Naive B cell (primary cell): ENCODE data around the gene KLHDC4. TPM values are rescaled to one million over a fixed set of nuclear protein-coding genes. Genes with fewer than 3 reads are reported as not detected.

Source experiments
- ATAC-seq, 2 donors: fragments of 150-1000 bp; cut with Tn5 transposase; 2 replicates each; pipeline ENCODE4 v1.10.0; 2021; ENCODE audit warnings: low read depth in 2 of 2, mild to moderate bottlenecking in 2 of 2, moderate library complexity in 2 of 2
- DNase-seq: peaks from one replicate; pipeline ENCODE4 v3.0.0; 2022
- H3K27ac Mint-ChIP-seq, 6 donors: one replicate each; pipeline ENCODE4 v1.8.0; 2020 to 2022; ENCODE audit warnings: mild to moderate bottlenecking in 6 of 6, mixed read lengths in 6 of 6, moderate library complexity in 5 of 6, inconsistent platforms in 2 of 6
- H3K27me3 Mint-ChIP-seq, 3 donors: one replicate each; pipeline ENCODE4 v1.8.0; 2021 to 2022; ENCODE audit warnings: mixed read lengths in 3 of 3, mild to moderate bottlenecking in 1 of 3
- H3K36me3 Mint-ChIP-seq, 2 donors: one replicate each; pipeline ENCODE4 v1.8.0; 2020 to 2022; ENCODE audit warnings: mixed read lengths in 2 of 2, inconsistent platforms in 1 of 2, mild to moderate bottlenecking in 1 of 2
- H3K4me1 Mint-ChIP-seq, 3 donors: one replicate each; pipeline ENCODE4 v1.8.0; 2020 to 2022; ENCODE audit warnings: mixed read lengths in 3 of 3, inconsistent platforms in 1 of 3, mild to moderate bottlenecking in 1 of 3, moderate library complexity in 1 of 3
- H3K4me3 Mint-ChIP-seq, 8 donors: one replicate each; pipeline ENCODE4 v1.8.0; 2020 to 2022; ENCODE audit warnings: mild to moderate bottlenecking in 8 of 8, mixed read lengths in 8 of 8, moderate library complexity in 8 of 8, inconsistent platforms in 2 of 8
- H3K9me3 Mint-ChIP-seq, 7 donors: one replicate each; pipeline ENCODE4 v1.8.0; 2020 to 2022; ENCODE audit warnings: mixed read lengths in 7 of 7, mild to moderate bottlenecking in 5 of 7, inconsistent platforms in 2 of 7, moderate library complexity in 1 of 7
- polyA plus RNA-seq, 6 donors: library from polyadenylated mRNA; unstranded; fragments of 300-500 nt; fragmentation: Illumina TruSeq; gene quantifications; one replicate each; pipeline ENCODE4 v1.2.3, GENCODE V29; 2021; ENCODE audit warnings: low read depth in 6 of 6

The KLHDC4 gene
- polyA plus RNA-seq, 6 donors from 2014 or later, result 15.9 to 25.5 (median 20.0) TPM

- H3K4me3 Mint-ChIP-seq, result peak overlapping the region in 1 of 8 donors; percentile 51
- no peak for DNase-seq
- no peak for ATAC-seq
- no peaks in the 10 kb centered on the region for H3K27me3 Mint-ChIP-seq
- H3K9me3 Mint-ChIP-seq, result no peaks in the 10 kb centered on the region
- H3K4me1 Mint-ChIP-seq, result peaks cover 27 to 40% (median 35%) of the 10 kb centered on the region in 3 donors
- H3K27ac Mint-ChIP-seq, result peak overlapping the region in 3 of 6 donors; percentile 47 to 76 (median 59)
- peaks cover 4 to 10% of the 10 kb centered on the region in 2 donors for H3K36me3 Mint-ChIP-seq
These were observed 60.9 kb downstream of the KLHDC4 start for GRCh38 chr16:87704754-87705353.

- H3K36me3 Mint-ChIP-seq, result peaks cover 4 to 9% of the 10 kb centered on the region in 2 donors
- H3K4me1 Mint-ChIP-seq, result peaks cover 34 to 50% (median 45%) of the 10 kb centered on the region in 3 donors
- ATAC-seq, result no peak
These were observed 61.9 kb downstream of the KLHDC4 start for GRCh38 chr16:87703835-87704375.

GRCh38 chr16:87703071-87703470, 62.7 kb downstream of the KLHDC4 start:
- no peak for ATAC-seq
- Mint-ChIP-seq H3K9me3 (no peaks in the 10 kb centered on the region), H3K36me3 (peaks cover 0 to 3% of the 10 kb centered on the region in 2 donors), H3K27ac (peak overlapping the region in 3 of 6 donors; percentile 10 to 54 (median 19)), H3K4me1 (peaks cover 40 to 58% (median 53%) of the 10 kb centered on the region in 3 donors), H3K27me3 (no peaks in the 10 kb centered on the region), H3K4me3 (peak overlapping the region in 6 of 8 donors; percentile 42 to 90 (median 78))
- DNase-seq, result no peak

More at GRCh38 chr16:87703835-87704375, 61.9 kb downstream of the KLHDC4 start:
- Mint-ChIP-seq H3K4me3 (peak overlapping the region in 3 of 8 donors; percentile 1 to 63 (median 12)), H3K9me3 (no peaks in the 10 kb centered on the region), H3K27ac (peak overlapping the region in 3 of 6 donors; percentile 21 to 54 (median 51)), H3K27me3 (no peaks in the 10 kb centered on the region)
- no peak for DNase-seq

GRCh38 chr16:87702325-87702811, 63.4 kb downstream of the KLHDC4 start:
- ATAC-seq (peak; percentile 44 to 48), DNase-seq (peak; percentile 33)
- H3K27me3 Mint-ChIP-seq, result no peaks in the 10 kb centered on the region
- H3K4me3 Mint-ChIP-seq, result peak overlapping the region; percentile 25 to 90 (median 75)
- H3K4me1 Mint-ChIP-seq, result peaks cover 40 to 60% (median 58%) of the 10 kb centered on the region in 3 donors
- H3K36me3 Mint-ChIP-seq, result no peaks in the 10 kb centered on the region
- no peaks in the 10 kb centered on the region for H3K9me3 Mint-ChIP-seq
- peak overlapping the region; percentile 44 to 87 (median 81) for H3K27ac Mint-ChIP-seq

- Mint-ChIP-seq H3K4me1 (peaks cover 40 to 60% (median 58%) of the 10 kb centered on the region in 3 donors), H3K4me3 (peak overlapping the region; percentile 9 to 87 (median 69)), H3K9me3 (no peaks in the 10 kb centered on the region), H3K27me3 (no peaks in the 10 kb centered on the region), H3K36me3 (no peaks in the 10 kb centered on the region), H3K27ac (peak overlapping the region; percentile 80 to 98 (median 90))
- ATAC-seq (peak; percentile 72 to 73), DNase-seq (peak; percentile 60)
These were observed 64.3 kb downstream of the KLHDC4 start for GRCh38 chr16:87701505-87701921.

- H3K27me3 Mint-ChIP-seq, result no peaks in the 10 kb centered on the region
- no peak for DNase-seq
- H3K27ac Mint-ChIP-seq, result peak overlapping the region; percentile 80 to 98 (median 86)
- peak overlapping the region; percentile 38 to 87 (median 67) for H3K4me3 Mint-ChIP-seq
- ATAC-seq, result peak; percentile 20 to 24
- no peaks in the 10 kb centered on the region for H3K36me3 Mint-ChIP-seq
- peaks cover 40 to 60% (median 58%) of the 10 kb centered on the region in 3 donors for H3K4me1 Mint-ChIP-seq
- no peaks in the 10 kb centered on the region for H3K9me3 Mint-ChIP-seq
These were observed 64.7 kb downstream of the KLHDC4 start for GRCh38 chr16:87701078-87701460.

GRCh38 chr16:87700406-87701077, 65.2 kb downstream of the KLHDC4 start:
- Mint-ChIP-seq H3K9me3 (no peaks in the 10 kb centered on the region), H3K4me3 (peak overlapping the region in 6 of 8 donors; percentile 38 to 87 (median 71)), H3K4me1 (peaks cover 40 to 60% (median 58%) of the 10 kb centered on the region in 3 donors), H3K27ac (peak overlapping the region; percentile 79 to 98 (median 86)), H3K27me3 (no peaks in the 10 kb centered on the region), H3K36me3 (no peaks in the 10 kb centered on the region)
- peak; percentile 25 for DNase-seq
- ATAC-seq, result peak in 1 of 2 donors; percentile 17

- Mint-ChIP-seq H3K4me3 (peak overlapping the region in 5 of 8 donors; percentile 21 to 77 (median 32)), H3K27me3 (no peaks in the 10 kb centered on the region), H3K4me1 (peaks cover 37 to 58% (median 57%) of the 10 kb centered on the region in 3 donors), H3K36me3 (no peaks in the 10 kb centered on the region), H3K9me3 (no peaks in the 10 kb centered on the region), H3K27ac (peak overlapping the region in 2 of 6 donors; percentile 45 to 57)
- peak in 1 of 2 donors; percentile 15 for ATAC-seq
- no peak for DNase-seq
These were observed 67.0 kb downstream of the KLHDC4 start for GRCh38 chr16:87698676-87699199.

- Mint-ChIP-seq H3K36me3 (no peaks in the 10 kb centered on the region), H3K4me1 (peaks cover 37 to 55% (median 52%) of the 10 kb centered on the region in 3 donors), H3K9me3 (no peaks in the 10 kb centered on the region), H3K4me3 (peak overlapping the region in 4 of 8 donors; percentile 12 to 77 (median 45)), H3K27me3 (no peaks in the 10 kb centered on the region), H3K27ac (peak overlapping the region in 3 of 6 donors; percentile 45 to 79 (median 66))
- ATAC-seq (no peak), DNase-seq (no peak)
These were observed 67.5 kb downstream of the KLHDC4 start for GRCh38 chr16:87698241-87698640.

- no peaks in the 10 kb centered on the region for H3K9me3 Mint-ChIP-seq
- no peaks in the 10 kb centered on the region for H3K27me3 Mint-ChIP-seq
- H3K4me1 Mint-ChIP-seq, result peaks cover 37 to 50% (median 47%) of the 10 kb centered on the region in 3 donors
- DNase-seq (no peak), ATAC-seq (no peak)
- no peak overlapping the region for H3K27ac Mint-ChIP-seq
- H3K36me3 Mint-ChIP-seq, result no peaks in the 10 kb centered on the region
- H3K4me3 Mint-ChIP-seq, result peak overlapping the region in 3 of 8 donors; percentile 19 to 69 (median 47)
These were observed 68.0 kb downstream of the KLHDC4 start for GRCh38 chr16:87697792-87698191.

GRCh38 chr16:87697256-87697655, 68.5 kb downstream of the KLHDC4 start:
- peak overlapping the region in 1 of 6 donors; percentile 19 for H3K27ac Mint-ChIP-seq
- peaks cover 32 to 45% (median 42%) of the 10 kb centered on the region in 3 donors for H3K4me1 Mint-ChIP-seq
- H3K36me3 Mint-ChIP-seq, result no peaks in the 10 kb centered on the region
- peak overlapping the region in 1 of 8 donors; percentile 19 for H3K4me3 Mint-ChIP-seq
- ATAC-seq (no peak), DNase-seq (no peak)
- H3K9me3 Mint-ChIP-seq, result no peaks in the 10 kb centered on the region
- H3K27me3 Mint-ChIP-seq, result no peaks in the 10 kb centered on the region

- DNase-seq (no peak), ATAC-seq (no peak)
- Mint-ChIP-seq H3K4me3 (no peak overlapping the region), H3K4me1 (peaks cover 27 to 40% (median 38%) of the 10 kb centered on the region in 3 donors), H3K36me3 (no peaks in the 10 kb centered on the region), H3K9me3 (no peaks in the 10 kb centered on the region), H3K27ac (no peak overlapping the region), H3K27me3 (no peaks in the 10 kb centered on the region)
These were observed 69.1 kb downstream of the KLHDC4 start for GRCh38 chr16:87696726-87697125.

- H3K4me1 Mint-ChIP-seq, result peaks cover 17 to 28% (median 26%) of the 10 kb centered on the region in 3 donors
- H3K27ac Mint-ChIP-seq, result no peak overlapping the region
- no peak for ATAC-seq
- no peaks in the 10 kb centered on the region for H3K27me3 Mint-ChIP-seq
- no peaks in the 10 kb centered on the region for H3K36me3 Mint-ChIP-seq
- no peak overlapping the region for H3K4me3 Mint-ChIP-seq
- DNase-seq, result no peak
- no peaks in the 10 kb centered on the region for H3K9me3 Mint-ChIP-seq
These were observed 70.3 kb downstream of the KLHDC4 start for GRCh38 chr16:87695534-87695933.
